Naive thymus-derived CD4-positive, alpha-beta T cell (primary cell): ENCODE results near the gene CCDC167. TPM values are rescaled to one million over a fixed set of nuclear protein-coding genes. Genes with fewer than 3 reads are reported as not detected.

ENCODE experiments used
- ATAC-seq: fragments of 150-1000 bp; cut with Tn5 transposase; 2 replicates; pipeline ENCODE4 v1.10.0; 2021; ENCODE audit warnings: mild to moderate bottlenecking, moderate library complexity
- CTCF ChIA-PET: fragments of 350-600 bp; sonication (Branson Sonifier 250); formaldehyde crosslinking; loops from one replicate; lab custom pipeline; 2021; ENCODE audit warnings: antibody characterized with exemption; lab: Charles Lee
- POLR2A ChIA-PET: fragments of 350-600 bp; sonication (Branson Sonifier 250); formaldehyde crosslinking; loops from one replicate; lab custom pipeline; 2021; ENCODE audit warnings: antibody characterized with exemption, inconsistent platforms; lab: Charles Lee
- DNase-seq, 9 donors: peaks; one replicate each; pipeline versions ENCODE4 v3.0.0 to v3.0.0-alpha.2; 2020 to 2022; ENCODE audit warnings: mixed read lengths in 1 of 9
- H3K27ac ChIP-seq: one replicate; pipeline ENCODE4 v1.7.0; 2013; ENCODE audit warnings: mild to moderate bottlenecking, low read depth, low read length, moderate library complexity
- H3K27me3 ChIP-seq, 2 donors: one replicate each; pipeline ENCODE4 v1.7.0; 2013; ENCODE audit warnings: low read length in 2 of 2, mild to moderate bottlenecking in 2 of 2, moderate library complexity in 2 of 2; ENCODE audit not compliant: control insufficient read depth in 2 of 2, insufficient read depth in 2 of 2
- H3K36me3 ChIP-seq, 3 experiments: 1 replicate in 2 of 3; 2 replicates in 1 of 3; pipeline ENCODE4 v1.7.0; 2013; ENCODE audit warnings: low read length in 3 of 3, mild to moderate bottlenecking in 3 of 3, moderate library complexity in 1 of 3; ENCODE audit not compliant: insufficient read depth in 3 of 3, control insufficient read depth in 2 of 3
- H3K4me1 ChIP-seq, 2 donors: one replicate each; pipeline ENCODE4 v1.7.0; 2013; ENCODE audit warnings: low read length in 2 of 2, mild to moderate bottlenecking in 2 of 2, moderate library complexity in 1 of 2; ENCODE audit not compliant: control insufficient read depth in 2 of 2, insufficient read depth in 2 of 2
- H3K4me3 ChIP-seq: 2 replicates; pipeline ENCODE4 v1.7.0; 2013; ENCODE audit warnings: mild to moderate bottlenecking, low read length
- H3K9me3 ChIP-seq, 3 experiments: 1 replicate in 2 of 3; 2 replicates in 1 of 3; pipeline ENCODE4 v1.7.0; 2013; ENCODE audit warnings: low read length in 3 of 3; ENCODE audit not compliant: control insufficient read depth in 2 of 3
- H3K27ac Mint-ChIP-seq, 9 donors: one replicate each; pipeline ENCODE4 v1.8.0; 2020 to 2022; ENCODE audit warnings: mixed read lengths in 9 of 9, mild to moderate bottlenecking in 8 of 9, moderate library complexity in 5 of 9, inconsistent platforms in 2 of 9
- H3K27me3 Mint-ChIP-seq, 5 donors: one replicate each; pipeline ENCODE4 v1.8.0; 2021 to 2022; ENCODE audit warnings: mixed read lengths in 5 of 5, mild to moderate bottlenecking in 1 of 5
- H3K36me3 Mint-ChIP-seq, 5 donors: one replicate each; pipeline ENCODE4 v1.8.0; 2020 to 2022; ENCODE audit warnings: mixed read lengths in 5 of 5, mild to moderate bottlenecking in 3 of 5, inconsistent platforms in 1 of 5
- H3K4me1 Mint-ChIP-seq, 7 donors: one replicate each; pipeline ENCODE4 v1.8.0; 2020 to 2022; ENCODE audit warnings: mixed read lengths in 7 of 7, mild to moderate bottlenecking in 3 of 7, inconsistent platforms in 1 of 7
- H3K4me3 Mint-ChIP-seq, 10 donors: one replicate each; pipeline ENCODE4 v1.8.0; 2020 to 2022; ENCODE audit warnings: mild to moderate bottlenecking in 10 of 10, mixed read lengths in 10 of 10, moderate library complexity in 6 of 10, inconsistent platforms in 2 of 10
- H3K9me3 Mint-ChIP-seq, 11 donors: one replicate each; pipeline ENCODE4 v1.8.0; 2020 to 2022; ENCODE audit warnings: mixed read lengths in 11 of 11, mild to moderate bottlenecking in 4 of 11, inconsistent platforms in 1 of 11, moderate library complexity in 1 of 11
- intact Hi-C, 2 donors: fragments of 100-400 bp; cut with micrococcal nuclease; formaldehyde crosslinking; loops; one replicate each; pipeline ENCODE4 v1.15.1; 2023
- polyA plus RNA-seq, 2 donors: library from polyadenylated mRNA; unstranded; fragments of 300-500 nt; fragmentation: Illumina TruSeq; gene quantifications; one replicate each; pipeline ENCODE4 v1.2.3, GENCODE V29; 2021
- total RNA-seq, 6 experiments: library from RNA in 5 of 6; stranded (reverse) in 5 of 6; gene quantifications; 1 replicate in 5 of 6; 2 replicates in 1 of 6; pipeline ENCODE4 v1.2.3 and lab custom pipeline; 2021 to 2026

The CCDC167 gene
- total and polyA plus RNA-seq, 7 experiments from 2014 or later, result 13.8 to 95.5 (median 23.5) TPM

GRCh38 chr6:37493661-37493995, 6.1 kb downstream of the CCDC167 start:
- no peaks in the 10 kb centered on the region for H3K27me3 Mint-ChIP-seq
- Histone ChIP-seq H3K36me3 (no peaks in the 10 kb centered on the region), H3K27ac (no peak overlapping the region), H3K27me3 (no peaks in the 10 kb centered on the region), H3K4me3 (no peak overlapping the region), H3K9me3 (no peaks in the 10 kb centered on the region), H3K4me1 (peaks cover 38 to 55% of the 10 kb centered on the region in 2 donors)
- H3K4me1 Mint-ChIP-seq, result peaks cover 46 to 84% (median 78%) of the 10 kb centered on the region in 7 donors
- ChIA-PET CTCF (no interaction called here), POLR2A (interaction anchor here (3.8 to 16.9 kb wide), 2 partner anchors 8 to 20 kb away, joined by 31 to 376 read pairs; no protein-coding TSS in a partner anchor)
- peak overlapping the region in 2 of 9 donors; percentile 25 to 56 for H3K27ac Mint-ChIP-seq
- H3K9me3 Mint-ChIP-seq, result no peaks in the 10 kb centered on the region
- intact Hi-C loops, result no loop called here
- no peak overlapping the region for H3K4me3 Mint-ChIP-seq
- ATAC-seq (no peak), DNase-seq (no peak)
- peaks cover 0 to 5% (median 0%) of the 10 kb centered on the region in 5 donors for H3K36me3 Mint-ChIP-seq

- H3K27ac Mint-ChIP-seq, result no peak overlapping the region
- H3K27ac ChIP-seq, result no peak overlapping the region
- intact Hi-C loops, result no loop called here
- H3K4me1 ChIP-seq, result peaks cover 43 to 55% of the 10 kb centered on the region in 2 donors
- ChIA-PET CTCF (interaction anchor here (1.3 to 1.6 kb wide), 3 partner anchors 8 to 199 kb away, joined by 4 to 7 read pairs (median 5); no protein-coding TSS in a partner anchor), POLR2A (interaction anchor here (1.1 to 16.9 kb wide), 3 partner anchors 9 to 21 kb away, joined by 3 to 376 read pairs (median 31); no protein-coding TSS in a partner anchor)
- no peak for DNase-seq
- H3K27me3 ChIP-seq, result no peaks in the 10 kb centered on the region
- ATAC-seq, result no peak
- no peak overlapping the region for H3K4me3 ChIP-seq
- no peaks in the 10 kb centered on the region for H3K9me3 ChIP-seq
- no peaks in the 10 kb centered on the region for H3K9me3 Mint-ChIP-seq
- peaks cover 0 to 8% (median 0%) of the 10 kb centered on the region in 5 donors for H3K36me3 Mint-ChIP-seq
- no peaks in the 10 kb centered on the region for H3K36me3 ChIP-seq
- H3K27me3 Mint-ChIP-seq, result no peaks in the 10 kb centered on the region
- peaks cover 47 to 86% (median 79%) of the 10 kb centered on the region in 7 donors for H3K4me1 Mint-ChIP-seq
- H3K4me3 Mint-ChIP-seq, result no peak overlapping the region
Observed at GRCh38 chr6:37492991-37493660, 6.6 kb downstream of the CCDC167 start.

- POLR2A ChIA-PET, result interaction anchor here (0.9 to 3.8 kb wide), 4 partner anchors 9 to 73 kb away, joined by 3 to 31 read pairs (median 11); no protein-coding TSS in a partner anchor
- no peak for ATAC-seq
- Histone ChIP-seq H3K27me3 (no peaks in the 10 kb centered on the region), H3K36me3 (no peaks in the 10 kb centered on the region), H3K4me1 (peaks cover 47 to 52% of the 10 kb centered on the region in 2 donors), H3K4me3 (no peak overlapping the region), H3K27ac (no peak overlapping the region), H3K9me3 (no peaks in the 10 kb centered on the region)
- intact Hi-C loops, result no loop called here
- H3K27me3 Mint-ChIP-seq, result no peaks in the 10 kb centered on the region
- peaks cover 46 to 87% (median 77%) of the 10 kb centered on the region in 7 donors for H3K4me1 Mint-ChIP-seq
- no peak for DNase-seq
- CTCF ChIA-PET, result interaction anchor here (0.6 to 2.9 kb wide), 8 partner anchors 9 to 473 kb away, joined by 3 to 15 read pairs (median 4); no protein-coding TSS in a partner anchor
- H3K9me3 Mint-ChIP-seq, result no peaks in the 10 kb centered on the region
- H3K27ac Mint-ChIP-seq, result peak overlapping the region in 7 of 9 donors; percentile 26 to 88 (median 59)
- peaks cover 0 to 8% (median 0%) of the 10 kb centered on the region in 5 donors for H3K36me3 Mint-ChIP-seq
- H3K4me3 Mint-ChIP-seq, result peak overlapping the region in 2 of 10 donors; percentile 6 to 32
Observed at GRCh38 chr6:37492236-37492972, 7.3 kb downstream of the CCDC167 start.

DNA sequence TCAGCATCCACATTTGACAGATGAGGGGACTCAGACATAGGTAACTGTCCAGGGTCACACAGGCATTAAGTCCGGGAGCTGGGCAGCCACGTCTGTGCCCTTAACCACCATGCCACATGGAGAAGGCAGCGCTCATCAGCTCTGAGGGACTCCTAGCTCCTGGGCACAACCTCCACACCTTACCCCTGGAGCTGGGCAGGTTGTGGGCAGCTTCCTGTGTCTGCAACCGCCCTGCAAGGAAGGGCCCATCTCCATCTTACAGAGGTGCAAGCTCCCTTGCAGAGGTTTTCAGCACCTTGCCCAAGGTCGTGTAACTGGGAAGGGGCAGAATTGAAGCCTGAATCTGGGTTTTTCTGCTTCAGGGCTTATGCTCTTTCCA, 7.9 kb downstream of the CCDC167 start:
- peaks cover 45 to 82% (median 71%) of the 10 kb centered on the region in 7 donors for H3K4me1 Mint-ChIP-seq
- H3K9me3 ChIP-seq, result no peaks in the 10 kb centered on the region
- POLR2A ChIA-PET, result interaction anchor here (0.9 to 3.8 kb wide), 4 partner anchors 10 to 74 kb away, joined by 3 to 31 read pairs (median 11); no protein-coding TSS in a partner anchor

DNA sequence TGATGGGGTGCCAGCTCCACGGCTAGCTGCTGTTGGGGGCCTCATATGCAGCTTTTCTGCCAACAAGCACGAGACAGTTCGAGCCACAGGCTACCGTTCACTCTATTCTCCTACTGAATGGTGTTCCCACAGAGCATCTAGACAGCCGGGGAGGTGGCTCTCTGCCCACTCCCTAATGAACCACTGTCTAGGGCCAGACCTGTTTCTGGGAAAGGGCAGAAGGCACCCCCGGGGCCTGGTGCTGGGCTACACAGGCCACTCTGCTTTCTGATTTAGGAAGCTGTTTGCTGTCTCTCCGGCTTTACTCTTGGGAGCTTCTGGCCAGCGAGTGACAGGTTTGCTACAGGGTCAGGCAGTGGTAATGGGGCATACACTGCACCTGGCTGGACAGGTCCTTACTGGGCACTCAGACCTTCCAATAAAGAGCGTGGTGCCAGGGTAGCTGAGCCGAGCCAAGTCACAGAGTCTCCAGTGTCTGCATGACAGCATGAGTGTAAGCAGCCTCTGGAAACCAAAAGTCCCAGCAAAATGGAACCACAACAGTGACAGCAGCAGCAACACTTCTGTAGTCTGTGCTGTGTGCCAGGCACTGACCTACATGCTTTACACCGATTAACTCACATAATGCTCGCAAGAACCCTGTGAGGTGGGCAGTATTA, 8.4 kb downstream of the CCDC167 start:
- H3K4me3 Mint-ChIP-seq, result no peak overlapping the region

More for the DNA sequence above, 7.9 kb downstream of the CCDC167 start:
- intact Hi-C loops, result no loop called here
- H3K27ac ChIP-seq, result no peak overlapping the region
- Mint-ChIP-seq H3K36me3 (peaks cover 0 to 7% (median 0%) of the 10 kb centered on the region in 5 donors), H3K27ac (peak overlapping the region in 3 of 9 donors; percentile 26 to 66 (median 41)), H3K4me3 (no peak overlapping the region), H3K9me3 (no peaks in the 10 kb centered on the region), H3K27me3 (no peaks in the 10 kb centered on the region)
- CTCF ChIA-PET, result interaction anchor here (0.8 to 2.9 kb wide), 7 partner anchors 9 to 200 kb away, joined by 3 to 15 read pairs (median 5); no protein-coding TSS in a partner anchor
- ATAC-seq, result no peak
- no peaks in the 10 kb centered on the region for H3K27me3 ChIP-seq
- DNase-seq, result no peak
- H3K4me1 ChIP-seq, result peaks cover 44 to 48% of the 10 kb centered on the region in 2 donors
- peak overlapping the region; percentile 14 for H3K4me3 ChIP-seq
- H3K36me3 ChIP-seq, result no peaks in the 10 kb centered on the region

More for the DNA sequence above, 8.4 kb downstream of the CCDC167 start:
- no peak overlapping the region for H3K27ac ChIP-seq
- H3K27ac Mint-ChIP-seq, result peak overlapping the region in 6 of 9 donors; percentile 11 to 86 (median 35)
- H3K36me3 ChIP-seq, result no peaks in the 10 kb centered on the region
- DNase-seq (no peak), ATAC-seq (no peak)
- no peaks in the 10 kb centered on the region for H3K9me3 ChIP-seq
- peaks cover 0 to 6% (median 0%) of the 10 kb centered on the region in 5 donors for H3K36me3 Mint-ChIP-seq
- ChIA-PET CTCF (interaction anchor here (1.4 to 2.9 kb wide), 5 partner anchors 10 to 201 kb away, joined by 3 to 15 read pairs (median 7); no protein-coding TSS in a partner anchor), POLR2A (interaction anchor here (0.9 to 3.8 kb wide), 3 partner anchors 11 to 74 kb away, joined by 3 to 31 read pairs (median 19); no protein-coding TSS in a partner anchor)
- no peaks in the 10 kb centered on the region for H3K27me3 Mint-ChIP-seq
- peak overlapping the region; percentile 14 for H3K4me3 ChIP-seq
- H3K27me3 ChIP-seq, result no peaks in the 10 kb centered on the region
- H3K9me3 Mint-ChIP-seq, result no peaks in the 10 kb centered on the region
- peaks cover 41 to 82% (median 68%) of the 10 kb centered on the region in 7 donors for H3K4me1 Mint-ChIP-seq
- intact Hi-C loops, result no loop called here
- peaks cover 40 to 46% of the 10 kb centered on the region in 2 donors for H3K4me1 ChIP-seq
